ENCODE results near the gene DNMT1. TPM values are rescaled to one million over a fixed set of nuclear protein-coding genes. Genes with fewer than 3 reads are reported as not detected.
A peak's percentile ranks its signal among the peaks of the same experiment; 100 is the strongest.
"Not testable (repeated sequence)": the region's sequence is repeated elsewhere in the genome, so short reads cannot be mapped to it uniquely, and the experiment has no call there.

DNMT1 gene
- total RNA-seq, result 100 to 1,000 TPM; 408 to 412 TPM

GRCh38 chr19:10194500-10195198 lies at the start of gene DNMT1:
TSS of gene DNMT1 (minus strand) at chr19:10194953. CDS start at chr19:10194899, 54 bp downstream.
- POLR2A ChIA-PET, result interaction anchor here (0.7 to 2.7 kb wide), 19 partner anchors 10 to 227 kb away, joined by 3 to 10 read pairs (median 4); partner anchors contain the start of genes ICAM1, PPAN, S1PR2 and TYK2

GRCh38 chr19:10243606-10244005 lies 48.9 kb upstream of the DNMT1 start:
- ATAC-seq, result no peak
- ChIA-PET POLR2A (no interaction called here), CTCF (interaction anchor here (1.1 to 2.0 kb wide), 2 partner anchors 15 to 24 kb away, joined by 3 to 7 read pairs; no protein-coding TSS in a partner anchor)
- Mint-ChIP-seq H3K9me3 (ENCODE audit: insufficient read depth) (no peaks in the 10 kb centered on the region), H3K36me3 (ENCODE audit: low read depth) (no peaks in the 10 kb centered on the region), H3K27ac (no peak overlapping the region), H3K4me1 (ENCODE audit: low read depth) (no peaks in the 10 kb centered on the region), H3K4me3 (no peak overlapping the region), H3K27me3 (ENCODE audit: low read depth) (peaks cover 2% of the 10 kb centered on the region)
- no peak for DNase-seq

More at GRCh38 chr19:10194500-10195198, at the start of gene DNMT1:
- peak within 1 kb of the TSS; percentile 89 for H3K4me3 Mint-ChIP-seq
- H3K27ac Mint-ChIP-seq, result peak within 1 kb of the TSS; percentile 97
- peaks cover 35% of the 10 kb centered on the region for H3K36me3 Mint-ChIP-seq (ENCODE audit: low read depth)
- H3K9me3 Mint-ChIP-seq (ENCODE audit: insufficient read depth), result no peaks in the 10 kb centered on the region
- CTCF ChIA-PET, result interaction anchor here (0.8 to 4.3 kb wide), 6 partner anchors 25 to 65 kb away, joined by 3 to 33 read pairs (median 4); partner anchors contain the start of gene MRPL4
- DNase-seq (peak; percentile 99), ATAC-seq (peak; percentile 97)
- peaks cover 50% of the 10 kb centered on the region for H3K4me1 Mint-ChIP-seq (ENCODE audit: low read depth)
- no peaks in the 10 kb centered on the region for H3K27me3 Mint-ChIP-seq (ENCODE audit: low read depth)

GRCh38 chr19:10241826-10242449 lies 47.2 kb upstream of the DNMT1 start:
- H3K4me3 Mint-ChIP-seq; H3K27ac Mint-ChIP-seq; H3K27me3 Mint-ChIP-seq (ENCODE audit: low read depth); H3K9me3 Mint-ChIP-seq (ENCODE audit: insufficient read depth); ATAC-seq; DNase-seq; H3K4me1 Mint-ChIP-seq (ENCODE audit: low read depth); H3K36me3 Mint-ChIP-seq (ENCODE audit: low read depth): not testable (repeated sequence)
- ChIA-PET CTCF (interaction anchor here (0.6 kb wide), 1 partner anchor 212 kb away, joined by 3 read pairs; no protein-coding TSS in a partner anchor), POLR2A (interaction anchor here (0.6 kb wide), 1 partner anchor 18 kb away, joined by 3 read pairs; no protein-coding TSS in a partner anchor)

GRCh38 chr19:10238172-10238783 lies 43.5 kb upstream of the DNMT1 start:
- POLR2A ChIA-PET, result no interaction called here

GRCh38 chr19:10237702-10238101 lies 42.9 kb upstream of the DNMT1 start:
- no peaks in the 10 kb centered on the region for H3K27me3 Mint-ChIP-seq (ENCODE audit: low read depth)
- H3K36me3 Mint-ChIP-seq (ENCODE audit: low read depth), result peaks cover 3% of the 10 kb centered on the region
- H3K4me1 Mint-ChIP-seq (ENCODE audit: low read depth), result peaks cover 27% of the 10 kb centered on the region
- CTCF ChIA-PET, result interaction anchor here (2.1 to 2.2 kb wide), 2 partner anchors 13 kb away, joined by 13 to 31 read pairs; partner anchors contain the start of gene MRPL4
- peak overlapping the region; percentile 30 for H3K27ac Mint-ChIP-seq
- H3K9me3 Mint-ChIP-seq (ENCODE audit: insufficient read depth), result no peaks in the 10 kb centered on the region
- ATAC-seq (no peak), DNase-seq (no peak)
- POLR2A ChIA-PET, result no interaction called here
- no peak overlapping the region for H3K4me3 Mint-ChIP-seq

More at GRCh38 chr19:10238172-10238783, 43.5 kb upstream of the DNMT1 start:
- ATAC-seq (no peak), DNase-seq (no peak)
- Mint-ChIP-seq H3K9me3 (ENCODE audit: insufficient read depth) (no peaks in the 10 kb centered on the region), H3K36me3 (ENCODE audit: low read depth) (peaks cover 3% of the 10 kb centered on the region), H3K27ac (peak overlapping the region; percentile 30), H3K27me3 (ENCODE audit: low read depth) (no peaks in the 10 kb centered on the region), H3K4me3 (no peak overlapping the region), H3K4me1 (ENCODE audit: low read depth) (peaks cover 27% of the 10 kb centered on the region)
- CTCF ChIA-PET, result interaction anchor here (0.6 to 2.1 kb wide), 2 partner anchors 10 to 12 kb away, joined by 3 to 13 read pairs; no protein-coding TSS in a partner anchor

- not testable (repeated sequence) for H3K9me3 Mint-ChIP-seq (ENCODE audit: insufficient read depth); H3K36me3 Mint-ChIP-seq (ENCODE audit: low read depth); H3K27me3 Mint-ChIP-seq (ENCODE audit: low read depth); DNase-seq; ATAC-seq
- CTCF ChIA-PET, result interaction anchor here (0.8 to 2.2 kb wide), 8 partner anchors 15 to 244 kb away, joined by 3 to 31 read pairs (median 4); partner anchors contain the start of gene MRPL4
- POLR2A ChIA-PET, result interaction anchor here (0.7 to 1.9 kb wide), 8 partner anchors 9 to 43 kb away, joined by 3 to 9 read pairs (median 4); partner anchors contain the start of gene DNMT1
- Mint-ChIP-seq H3K4me3 (peak overlapping the region; percentile 86), H3K4me1 (ENCODE audit: low read depth) (peaks cover 29% of the 10 kb centered on the region), H3K27ac (peak overlapping the region; percentile 99)
Measured at GRCh38 chr19:10235409-10235808, 40.7 kb upstream of the DNMT1 start.

- no peak for DNase-seq
- ChIA-PET POLR2A (interaction anchor here (1.9 kb wide), 1 partner anchor 40 kb away, joined by 9 read pairs; the partner anchor contains the start of gene DNMT1), CTCF (no interaction called here)
- ATAC-seq, result no peak
- H3K4me1 Mint-ChIP-seq (ENCODE audit: low read depth), result peaks cover 29% of the 10 kb centered on the region
- H3K4me3 Mint-ChIP-seq, result no peak overlapping the region
- no peaks in the 10 kb centered on the region for H3K9me3 Mint-ChIP-seq (ENCODE audit: insufficient read depth)
- H3K27ac Mint-ChIP-seq, result peak overlapping the region; percentile 99
- no peaks in the 10 kb centered on the region for H3K27me3 Mint-ChIP-seq (ENCODE audit: low read depth)
- H3K36me3 Mint-ChIP-seq (ENCODE audit: low read depth), result peaks cover 3% of the 10 kb centered on the region
Measured at GRCh38 chr19:10235003-10235402, 40.2 kb upstream of the DNMT1 start.

- H3K4me3 Mint-ChIP-seq, result no peak overlapping the region
- POLR2A ChIA-PET, result interaction anchor here (0.6 kb wide), 3 partner anchors 9 to 1697 kb away, joined by 3 to 4 read pairs (median 3); no protein-coding TSS in a partner anchor
- CTCF ChIA-PET, result no interaction called here
- DNase-seq, result no peak
- no peaks in the 10 kb centered on the region for H3K9me3 Mint-ChIP-seq (ENCODE audit: insufficient read depth)
- no peak for ATAC-seq
- H3K4me1 Mint-ChIP-seq (ENCODE audit: low read depth), result peaks cover 36% of the 10 kb centered on the region
- H3K27ac Mint-ChIP-seq, result no peak overlapping the region
- H3K36me3 Mint-ChIP-seq (ENCODE audit: low read depth), result peaks cover 3% of the 10 kb centered on the region
- no peaks in the 10 kb centered on the region for H3K27me3 Mint-ChIP-seq (ENCODE audit: low read depth)
Measured at GRCh38 chr19:10233946-10234345, 39.2 kb upstream of the DNMT1 start.

- H3K27me3 Mint-ChIP-seq (ENCODE audit: low read depth), result no peaks in the 10 kb centered on the region
- peaks cover 28% of the 10 kb centered on the region for H3K4me1 Mint-ChIP-seq (ENCODE audit: low read depth)
- CTCF ChIA-PET, result interaction anchor here (1.0 to 1.3 kb wide), 2 partner anchors 19 to 21 kb away, joined by 3 to 4 read pairs; no protein-coding TSS in a partner anchor
Measured at GRCh38 chr19:10231612-10232228, 37.0 kb upstream of the DNMT1 start.

GRCh38 chr19:10230861-10231611 lies 36.3 kb upstream of the DNMT1 start, which contains the start of gene S1PR2:
TSS of gene S1PR2 (minus strand) at chr19:10231331. CDS start at chr19:10224905, 6,426 bp downstream.
- Mint-ChIP-seq H3K36me3 (ENCODE audit: low read depth) (no peaks in the 10 kb centered on the region), H3K27ac (peak within 1 kb of the TSS; percentile 78), H3K4me3 (peak within 1 kb of the TSS; percentile 83), H3K27me3 (ENCODE audit: low read depth) (no peaks in the 10 kb centered on the region), H3K9me3 (ENCODE audit: insufficient read depth) (no peaks in the 10 kb centered on the region), H3K4me1 (ENCODE audit: low read depth) (peaks cover 21% of the 10 kb centered on the region)
- DNase-seq (peak; percentile 68), ATAC-seq (peak; percentile 69)
- CTCF ChIA-PET, result interaction anchor here (1.0 to 6.7 kb wide), 3 partner anchors 19 to 20 kb away, joined by 3 to 62 read pairs (median 4); partner anchors contain the start of gene MRPL4
- POLR2A ChIA-PET, result interaction anchor here (1.3 kb wide), 1 partner anchor 37 kb away, joined by 3 read pairs; the partner anchor contains the start of gene DNMT1

More at GRCh38 chr19:10231612-10232228, 37.0 kb upstream of the DNMT1 start:
- peak overlapping the region; percentile 61 for H3K27ac Mint-ChIP-seq
- DNase-seq, result no peak
- POLR2A ChIA-PET, result interaction anchor here (1.3 kb wide), 1 partner anchor 37 kb away, joined by 3 read pairs; the partner anchor contains the start of gene DNMT1
- peaks cover 3% of the 10 kb centered on the region for H3K36me3 Mint-ChIP-seq (ENCODE audit: low read depth)
- ATAC-seq, result no peak
- H3K9me3 Mint-ChIP-seq (ENCODE audit: insufficient read depth), result no peaks in the 10 kb centered on the region
- peak overlapping the region; percentile 83 for H3K4me3 Mint-ChIP-seq
